ENCODE data around the gene HAP1. TPM values are rescaled to one million over a fixed set of nuclear protein-coding genes. Genes with fewer than 3 reads are reported as not detected.

HAP1 gene
- total RNA-seq, 1 donor, result under 0.01 TPM

GRCh38 chr17:41689497-41690299 is 44.7 kb downstream of the HAP1 start:
- Histone ChIP-seq H3K27ac (ENCODE audit: low read depth, low read length) (peak overlapping the region; percentile 99), H4K20me1 (ENCODE audit: insufficient read depth, low read length) (peaks cover 34% of the 10 kb centered on the region), H3K9me3 (ENCODE audit: low read depth, low read length) (no peaks in the 10 kb centered on the region), H3K4me3 (ENCODE audit: insufficient read depth, low read length) (peak overlapping the region; percentile 94), H3K4me1 (ENCODE audit: insufficient read depth, low read length) (peaks cover 20% of the 10 kb centered on the region), H2AFZ (ENCODE audit: low read length) (no peak overlapping the region), H3K27me3 (ENCODE audit: insufficient read depth, low read length) (no peaks in the 10 kb centered on the region), H3K79me2 (ENCODE audit: insufficient read depth, low read length) (peaks cover 26% of the 10 kb centered on the region), H3K4me2 (ENCODE audit: insufficient read depth, low read length) (peak overlapping the region; percentile 92), H3K36me3 (ENCODE audit: insufficient read depth, low read length) (peaks cover 47% of the 10 kb centered on the region)
- DNase-seq (ENCODE audit: insufficient read length, low spot score, missing footprints), result peak; percentile 41
- peak; percentile 64 for TF ChIP-seq CTCF (IDR thresholded peaks at IDR 0.05; ENCODE audit: extremely low read depth, low read depth, low read length)

GRCh38 chr17:41688641-41689496 is 45.6 kb downstream of the HAP1 start, which contains the start of gene EIF1:
Gene EIF1, plus strand, starts transcription at chr17:41688885. Its CDS starts 154 bp downstream, at chr17:41689039.
- peak within 1 kb of the TSS; percentile 99 for H3K27ac ChIP-seq (ENCODE audit: low read depth, low read length)
- peaks cover 20% of the 10 kb centered on the region for H3K4me1 ChIP-seq (ENCODE audit: insufficient read depth, low read length)
- H3K79me2 ChIP-seq (ENCODE audit: insufficient read depth, low read length), result peaks cover 26% of the 10 kb centered on the region
- H3K36me3 ChIP-seq (ENCODE audit: insufficient read depth, low read length), result peaks cover 44% of the 10 kb centered on the region
- H4K20me1 ChIP-seq (ENCODE audit: insufficient read depth, low read length), result peaks cover 34% of the 10 kb centered on the region
- no peak for TF ChIP-seq CTCF (IDR thresholded peaks at IDR 0.05; ENCODE audit: extremely low read depth, low read depth, low read length)
- peak within 1 kb of the TSS; percentile 92 for H3K4me2 ChIP-seq (ENCODE audit: insufficient read depth, low read length)
- no peaks in the 10 kb centered on the region for H3K9me3 ChIP-seq (ENCODE audit: low read depth, low read length)
- H3K27me3 ChIP-seq (ENCODE audit: insufficient read depth, low read length), result peaks cover 3% of the 10 kb centered on the region
- H2AFZ ChIP-seq (ENCODE audit: low read length), result peak within 1 kb of the TSS; percentile 75
- peak within 1 kb of the TSS; percentile 94 for H3K4me3 ChIP-seq (ENCODE audit: insufficient read depth, low read length)
- peak; percentile 96 for DNase-seq (ENCODE audit: insufficient read length, low spot score, missing footprints)

GRCh38 chr17:41687828-41688640 is 46.4 kb downstream of the HAP1 start:
- H3K4me3 ChIP-seq (ENCODE audit: insufficient read depth, low read length), result peak overlapping the region; percentile 94

More at GRCh38 chr17:41687828-41688640, 46.4 kb downstream of the HAP1 start:
- peak; percentile 72 for DNase-seq (ENCODE audit: insufficient read length, low spot score, missing footprints)
- Histone ChIP-seq H3K79me2 (ENCODE audit: insufficient read depth, low read length) (peaks cover 26% of the 10 kb centered on the region), H3K27ac (ENCODE audit: low read depth, low read length) (peak overlapping the region; percentile 73), H3K27me3 (ENCODE audit: insufficient read depth, low read length) (peaks cover 6% of the 10 kb centered on the region), H3K4me2 (ENCODE audit: insufficient read depth, low read length) (peak overlapping the region; percentile 84), H3K36me3 (ENCODE audit: insufficient read depth, low read length) (peaks cover 37% of the 10 kb centered on the region), H3K4me1 (ENCODE audit: insufficient read depth, low read length) (peaks cover 20% of the 10 kb centered on the region), H4K20me1 (ENCODE audit: insufficient read depth, low read length) (peaks cover 34% of the 10 kb centered on the region), H2AFZ (ENCODE audit: low read length) (peak overlapping the region; percentile 75), H3K9me3 (ENCODE audit: low read depth, low read length) (no peaks in the 10 kb centered on the region)
- peak; percentile 46 for TF ChIP-seq CTCF (IDR thresholded peaks at IDR 0.05; ENCODE audit: extremely low read depth, low read depth, low read length)
